ENCODE measurements around the gene TRIM29. TPM values are rescaled to one million over a fixed set of nuclear protein-coding genes. Genes with fewer than 3 reads are reported as not detected.

The TRIM29 gene
- total RNA-seq, 1 experiment from 2014 or later = not detected

DNA sequence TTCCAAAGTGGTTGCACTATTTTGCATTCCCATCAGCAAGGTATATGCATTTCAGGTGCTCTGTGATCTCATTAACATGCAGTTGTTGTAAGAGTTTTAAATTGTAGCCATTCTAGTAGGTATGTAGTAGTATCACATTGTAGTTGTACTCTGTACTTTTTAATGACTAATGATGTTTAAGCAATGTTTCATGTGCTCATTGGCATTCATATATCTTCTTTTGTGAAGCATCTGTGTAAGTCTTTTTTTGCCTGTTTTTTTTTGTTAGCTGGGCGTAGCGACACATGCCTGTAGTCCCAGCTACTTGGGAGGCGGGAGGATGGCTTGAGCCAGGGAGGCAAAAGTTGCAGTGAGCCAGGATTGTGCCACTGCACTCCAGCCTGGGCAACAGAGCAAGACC is 11.3 kb upstream of the TRIM29 start:
- Histone ChIP-seq H3K23me2 (ENCODE audit: insufficient read length, low read depth, low read length, poor library complexity, severe bottlenecking) (no peaks in the 10 kb centered on the region), H3K4ac (ENCODE audit: low read depth, low read length) (no peak overlapping the region), H3K4me2 (ENCODE audit: insufficient read depth, insufficient read length, low read length) (no peak overlapping the region), H2BK20ac (ENCODE audit: low read depth, low read length, poor library complexity, severe bottlenecking) (no peak overlapping the region), H3K18ac (ENCODE audit: insufficient read length, low read depth, low read length) (no peak overlapping the region), H3T11ph (ENCODE audit: low read length) (no peak overlapping the region), H3K27ac (ENCODE audit: insufficient read length, low read depth, low read length) (no peak overlapping the region), H3K4me1 (ENCODE audit: insufficient read depth, low read length) (no peaks in the 10 kb centered on the region), H3K79me2 (ENCODE audit: insufficient read depth, low read length) (no peaks in the 10 kb centered on the region), H3K14ac (ENCODE audit: insufficient read depth, low read length) (no peak overlapping the region), H2AK5ac (ENCODE audit: insufficient read length, low read length) (no peak overlapping the region), H4K91ac (ENCODE audit: insufficient read length, low read depth, low read length) (no peak overlapping the region), H2AFZ (ENCODE audit: low read length) (no peak overlapping the region), H4K20me1 (ENCODE audit: control insufficient read depth, insufficient read depth, insufficient read length) (no peaks in the 10 kb centered on the region), H3K79me1 (ENCODE audit: insufficient read depth, low read depth, low read length, poor library complexity, severe bottlenecking) (no peaks in the 10 kb centered on the region), H4K5ac (ENCODE audit: insufficient read length, low read depth, low read length) (no peak overlapping the region), H2BK120ac (ENCODE audit: low read depth, low read length, poor library complexity, severe bottlenecking) (no peak overlapping the region), H2BK15ac (ENCODE audit: low read depth, low read length) (no peak overlapping the region), H2BK5ac (ENCODE audit: insufficient read length, low read length) (no peak overlapping the region), H4K8ac (replicated peaks; ENCODE audit: insufficient read length, low read depth, low read length) (no peak overlapping the region), H3K23ac (ENCODE audit: insufficient read length, low read depth, low read length) (no peak overlapping the region), H3K9me3 (ENCODE audit: control insufficient read depth, low read depth, low read length) (no peaks in the 10 kb centered on the region), H3K56ac (ENCODE audit: insufficient read length, low read depth, low read length) (no peak overlapping the region), H2BK12ac (ENCODE audit: insufficient read length, low read depth, low read length) (no peak overlapping the region), H3K27me3 (ENCODE audit: insufficient read depth, low read length) (no peaks in the 10 kb centered on the region), H3K9ac (ENCODE audit: extremely low read depth, insufficient read length, low read length) (no peak overlapping the region)
- H3K9me3 Mint-ChIP-seq = no peaks in the 10 kb centered on the region
- peaks cover 0 to 10% of the 10 kb centered on the region in 2 experiments; a peak in 3 of 4 replicates for H3K4me1 Mint-ChIP-seq
- H3K27ac Mint-ChIP-seq = no peak overlapping the region
- H3K27me3 Mint-ChIP-seq (ENCODE audit: low read depth) = peaks cover 54% of the 10 kb centered on the region
- DNase-seq = no peak
- WGBS (ENCODE audit: extremely low coverage, insufficient read length, low lambda C conversion rate) = no CpG with 5 or more reads among the region's 3 CpGs
- H3K4me3 Mint-ChIP-seq = no peak overlapping the region
- H3K36me3 Mint-ChIP-seq (ENCODE audit: insufficient read depth in 1 of 3, low read depth in 3 of 3) = no peaks in the 10 kb centered on the region
- TF ChIP-seq CTCF (conservative IDR thresholded peaks at IDR 0.05) = no peak

All from H9 (cell line).